HG02588 (cell line): ENCODE measurements around the gene TESK2.

ENCODE experiments used
- ATAC-seq: cut with Tn5 transposase; IDR thresholded peaks from one replicate; pipeline ENCODE4 v1.9.1; 2021; ENCODE audit warnings: mild to moderate bottlenecking, moderate library complexity; ENCODE audit not compliant: unreplicated experiment

Gene TESK2

DNA sequence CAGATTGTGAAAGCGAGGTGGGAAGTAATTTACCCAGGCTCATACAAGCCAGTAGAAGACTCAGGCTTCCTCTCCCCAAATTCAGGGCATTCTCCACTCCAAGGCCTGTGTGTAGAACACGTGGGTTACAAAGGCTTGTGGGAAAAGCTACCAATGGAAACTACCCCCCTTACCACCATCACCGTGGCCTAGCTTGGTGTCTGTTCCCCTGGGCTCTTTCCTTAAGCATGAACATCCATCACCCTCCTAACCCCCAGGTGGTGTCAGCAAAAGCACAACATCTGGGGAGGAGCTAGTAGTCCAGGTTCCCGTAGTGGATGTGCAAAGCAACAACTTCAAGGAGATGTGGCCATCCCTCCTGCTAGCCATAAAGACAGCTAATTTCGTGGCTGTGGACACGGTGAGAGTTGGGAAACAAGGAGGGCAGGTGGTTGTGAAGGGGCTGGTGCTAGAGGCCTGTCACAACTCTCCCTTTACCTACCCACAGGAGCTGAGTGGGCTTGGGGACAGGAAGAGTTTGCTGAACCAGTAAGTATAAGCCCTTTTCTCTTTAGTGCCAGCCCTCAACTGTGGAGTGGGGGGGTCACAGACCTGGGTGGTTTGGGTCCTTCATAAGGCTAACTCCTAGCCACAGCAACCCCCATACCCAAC lies 150.0 kb downstream of the TESK2 start:
- no peak for ATAC-seq

DNA sequence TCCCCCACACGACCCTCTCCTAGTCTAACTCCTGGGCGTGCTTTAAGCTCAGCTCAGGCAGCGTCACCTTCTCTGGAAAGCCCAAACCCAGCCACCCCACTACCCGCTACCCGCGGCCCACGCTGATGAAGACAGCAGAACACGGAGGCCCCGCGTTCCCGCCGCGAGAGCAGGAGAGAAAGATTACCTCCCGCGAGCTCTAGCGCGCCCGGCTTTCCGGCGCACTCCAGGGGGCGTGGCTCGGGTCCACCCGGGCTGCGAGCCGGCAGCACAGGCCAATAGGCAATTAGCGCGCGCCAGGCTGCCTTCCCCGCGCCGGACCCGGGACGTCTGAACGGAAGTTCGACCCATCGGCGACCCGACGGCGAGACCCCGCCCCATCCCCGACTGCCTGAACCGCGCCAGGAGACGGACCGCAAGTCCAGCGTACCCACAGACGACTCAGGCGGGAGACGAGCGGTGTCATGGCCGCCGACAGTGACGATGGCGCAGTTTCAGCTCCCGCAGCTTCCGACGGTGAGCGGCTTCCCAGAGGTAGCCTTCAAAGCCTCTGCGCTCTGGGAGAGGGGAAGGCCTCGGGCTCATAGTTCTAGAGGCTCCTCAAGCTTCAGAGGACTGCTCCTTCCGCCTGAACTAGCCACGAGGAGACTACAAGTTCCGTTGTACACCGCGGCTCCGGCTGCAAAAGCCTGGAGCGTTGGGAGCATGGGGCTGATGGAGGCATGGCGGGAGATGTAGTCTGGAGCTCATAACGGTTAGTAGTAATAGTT lies 151.0 kb downstream of the TESK2 start, which contains the start of the genes MUTYH and TOE1:
Gene MUTYH, minus strand, starts transcription at position 652 of the 770 bp plus-strand sequence. CDS start 5,935 bp downstream, outside the sequence.
Gene TOE1, plus strand, starts transcription at position 382 of the 770 bp plus-strand sequence. Its CDS starts 83 bp downstream, at position 465.
- ATAC-seq: peak; percentile 83

- ATAC-seq: no peak
These were observed 153.2 kb downstream of the TESK2 start for GRCh38 chr1:45337630-45338325.

DNA sequence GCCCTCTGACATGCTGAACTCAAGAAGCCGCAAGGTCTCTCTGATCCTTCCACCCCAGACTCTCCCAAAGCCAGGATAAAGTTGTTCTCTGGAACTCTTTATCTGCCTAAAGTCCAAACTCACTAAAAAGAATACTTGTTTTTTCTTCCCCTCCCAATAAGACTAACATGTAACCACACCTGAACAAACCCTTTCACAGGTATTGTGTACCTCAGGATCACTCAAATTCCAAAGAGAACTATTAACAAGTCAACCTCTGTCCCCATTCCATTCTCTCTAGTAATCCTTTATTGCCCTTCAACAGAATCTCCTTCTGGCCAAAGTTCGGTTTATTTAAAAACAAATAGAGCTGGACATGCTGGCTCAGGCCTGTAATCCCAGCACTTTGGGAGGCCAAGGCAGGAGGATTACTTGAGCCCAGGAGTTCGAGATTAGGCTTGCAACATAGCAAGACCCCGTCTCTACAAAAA lies 155.1 kb downstream of the TESK2 start:
- ATAC-seq: no peak

DNA sequence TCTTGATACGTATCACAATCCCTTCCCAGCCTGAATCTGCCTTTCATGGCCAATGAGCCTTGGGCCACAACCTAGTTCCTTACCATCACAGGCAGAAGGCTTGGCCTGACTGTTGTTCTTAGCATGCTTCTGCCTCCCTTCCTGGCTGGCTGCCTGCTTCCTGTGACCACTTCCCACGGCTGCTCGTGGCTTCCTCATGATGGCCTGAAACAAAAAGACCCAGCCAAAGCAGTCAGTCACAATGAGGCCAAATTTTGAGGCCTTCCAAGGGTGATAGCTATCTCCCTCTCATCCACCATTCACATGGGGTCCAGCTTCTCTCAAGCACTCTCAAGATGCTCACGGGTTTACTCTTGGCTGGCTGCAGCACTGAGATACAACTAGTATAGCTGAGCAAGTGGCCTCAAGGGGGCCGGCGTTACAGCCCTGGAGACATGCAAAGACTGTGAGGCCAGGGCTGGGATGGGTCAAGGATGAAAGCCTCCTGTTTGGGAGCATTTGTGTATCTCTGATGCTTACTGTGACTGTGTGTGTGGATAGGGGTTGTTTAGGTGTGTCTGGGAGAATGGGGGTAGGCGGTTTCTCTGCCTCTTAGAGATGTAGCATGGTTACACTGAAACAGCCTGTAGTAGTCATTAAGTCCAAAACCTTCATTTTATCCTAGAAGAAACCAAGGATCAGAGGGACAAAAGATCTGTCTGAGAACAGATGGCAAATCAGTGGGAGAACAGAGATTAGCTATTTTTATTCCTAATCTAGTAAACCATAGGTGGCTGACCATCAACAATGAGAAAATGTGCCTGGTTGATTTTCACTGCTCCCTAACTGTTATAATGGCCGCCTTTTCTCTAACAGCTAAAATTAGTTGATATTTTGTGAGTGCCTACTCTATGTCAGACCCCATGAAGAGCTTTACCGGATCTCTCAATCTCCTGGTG lies 156.4 kb downstream of the TESK2 start:
- no peak for ATAC-seq

DNA sequence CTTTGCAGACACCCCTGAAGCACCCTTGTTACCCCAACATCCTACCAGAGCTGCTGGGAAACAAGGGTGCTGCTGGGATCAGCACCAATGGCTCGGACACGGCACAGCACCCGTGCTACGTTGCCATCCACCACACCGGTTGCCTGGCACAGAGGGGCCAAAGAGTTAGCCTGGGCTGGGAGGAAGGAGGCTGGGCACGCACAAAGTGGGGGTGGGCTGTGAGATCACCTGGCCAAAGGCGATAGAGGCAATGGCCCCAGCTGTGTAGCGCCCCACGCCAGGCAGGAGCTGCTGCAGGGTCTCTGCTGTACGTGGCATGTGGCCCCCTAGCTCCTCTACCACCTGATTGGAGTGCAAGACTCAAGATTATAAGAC lies 158.6 kb downstream of the TESK2 start:
- ATAC-seq: no peak

- ATAC-seq: no peak
These were observed 159.3 kb downstream of the TESK2 start for GRCh38 chr1:45331436-45332345.

DNA sequence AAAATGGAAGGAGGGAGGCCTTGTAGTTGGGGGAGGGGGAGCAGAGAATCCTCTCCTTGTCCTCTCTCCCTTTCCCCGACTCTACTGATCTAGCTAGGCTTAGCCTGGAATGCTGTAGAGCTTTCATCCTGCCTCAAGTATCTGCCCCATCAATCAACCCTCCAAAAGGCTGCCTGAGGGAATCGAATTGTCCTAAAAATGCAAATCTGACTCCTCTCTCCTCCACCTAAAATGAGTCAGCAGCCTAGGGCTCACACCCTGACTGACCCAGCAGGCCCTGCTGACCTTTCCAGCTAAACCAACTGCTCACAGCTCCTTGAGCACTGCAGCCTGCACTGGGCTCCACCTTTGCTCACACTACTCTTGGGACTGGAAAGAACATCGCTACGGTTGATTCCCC lies 161.5 kb downstream of the TESK2 start:
- no peak for ATAC-seq

GRCh38 chr1:45328680-45329079 lies 162.3 kb downstream of the TESK2 start:
- no peak for ATAC-seq

- ATAC-seq: no peak
These were observed 163.1 kb downstream of the TESK2 start for GRCh38 chr1:45327644-45328515.

GRCh38 chr1:45326627-45327623 lies 164.0 kb downstream of the TESK2 start, which contains the start of gene HPDL:
HPDL (plus strand) TSS chr1:45326895; CDS start chr1:45327149, 254 bp downstream.
- ATAC-seq: no peak

- no peak for ATAC-seq
These were observed 165.0 kb downstream of the TESK2 start for GRCh38 chr1:45325851-45326506.

DNA sequence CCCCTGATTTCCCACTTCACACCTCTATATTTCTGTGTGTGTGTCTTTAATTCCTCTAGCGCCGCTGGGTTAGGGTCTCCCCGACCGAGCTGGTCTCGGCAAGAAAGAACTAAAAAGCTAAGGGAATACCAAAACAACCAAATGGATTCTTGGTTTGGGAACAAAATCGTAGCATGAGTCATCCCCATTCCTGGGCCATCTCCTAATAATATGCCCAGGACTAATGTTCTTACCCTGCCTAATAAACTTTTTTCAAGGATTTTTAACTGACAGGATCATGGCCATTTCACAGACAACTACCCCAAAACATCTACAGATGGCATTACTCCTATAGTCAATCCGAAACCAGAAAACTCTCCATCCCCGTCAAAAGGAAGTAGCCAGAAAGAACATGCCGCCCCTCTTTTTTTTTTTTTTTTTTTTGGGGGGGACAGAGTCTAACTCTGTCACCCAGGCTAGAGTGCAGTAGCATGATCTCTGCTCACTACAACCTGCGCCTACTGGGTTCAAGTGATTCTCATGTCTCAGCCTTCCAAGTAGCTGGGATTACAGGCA lies 168.4 kb downstream of the TESK2 start:
- ATAC-seq: no peak

GRCh38 chr1:45321444-45321843 lies 169.5 kb downstream of the TESK2 start:
- no peak for ATAC-seq

GRCh38 chr1:45319761-45320160 lies 171.2 kb downstream of the TESK2 start:
- ATAC-seq: no peak

GRCh38 chr1:45317166-45317565 lies 173.8 kb downstream of the TESK2 start:
- ATAC-seq: no peak
